ENCODE results near the gene BTBD10. TPM values are rescaled to one million over a fixed set of nuclear protein-coding genes. Genes with fewer than 3 reads are reported as not detected.

The BTBD10 gene
- total and polyA plus RNA-seq, 2 experiments from 2014 or later = 20.2 to 30.1 TPM

DNA sequence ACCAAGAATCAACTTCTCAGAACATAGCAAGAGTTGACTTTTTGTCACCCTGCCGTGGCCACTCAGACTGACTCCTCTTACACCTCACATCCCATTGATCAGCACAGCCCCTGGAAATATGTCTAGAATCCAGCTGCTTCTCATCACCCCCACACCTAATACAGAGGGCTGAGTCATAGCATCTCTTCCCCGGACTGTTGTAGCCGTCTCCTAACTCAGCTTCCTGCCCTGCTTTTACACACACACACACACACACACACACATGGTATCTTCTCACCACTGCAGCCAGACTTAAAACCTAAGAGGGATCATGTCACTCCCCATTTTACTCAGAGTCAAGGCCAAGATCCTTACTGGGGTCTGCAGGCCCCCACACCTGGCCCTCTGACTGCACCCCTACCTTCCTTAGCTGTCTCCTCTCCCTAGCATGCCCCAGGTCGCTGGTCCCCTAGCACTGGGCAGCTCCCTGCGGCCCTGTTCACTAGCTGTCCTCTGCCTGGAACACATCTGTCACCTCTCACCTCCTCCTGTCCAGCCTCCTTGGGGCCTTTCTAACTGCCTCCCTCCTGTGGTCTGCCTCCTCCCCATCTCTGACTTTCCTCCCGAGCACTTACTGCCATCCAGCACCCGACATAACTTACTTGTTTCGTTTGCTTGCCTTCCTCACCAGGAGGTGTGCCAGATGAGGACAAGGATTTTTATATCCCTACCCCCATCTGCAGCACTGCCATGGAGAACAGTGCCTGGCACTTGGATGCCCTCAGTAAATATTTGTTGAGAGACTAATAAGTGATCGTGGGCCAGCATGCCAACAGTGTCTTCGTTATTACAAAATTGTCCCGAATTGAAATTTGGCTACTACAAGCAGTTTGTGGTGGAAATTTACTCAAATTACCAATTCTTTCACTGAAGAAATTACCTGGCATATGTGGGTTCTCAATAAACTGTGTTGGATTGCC, 123.5 kb downstream of the BTBD10 start (continued):
- no peak for TF ChIP-seq EZH2phosphoT487 (IDR thresholded peaks at IDR 0.05; ENCODE audit: unreplicated experiment)

DNA sequence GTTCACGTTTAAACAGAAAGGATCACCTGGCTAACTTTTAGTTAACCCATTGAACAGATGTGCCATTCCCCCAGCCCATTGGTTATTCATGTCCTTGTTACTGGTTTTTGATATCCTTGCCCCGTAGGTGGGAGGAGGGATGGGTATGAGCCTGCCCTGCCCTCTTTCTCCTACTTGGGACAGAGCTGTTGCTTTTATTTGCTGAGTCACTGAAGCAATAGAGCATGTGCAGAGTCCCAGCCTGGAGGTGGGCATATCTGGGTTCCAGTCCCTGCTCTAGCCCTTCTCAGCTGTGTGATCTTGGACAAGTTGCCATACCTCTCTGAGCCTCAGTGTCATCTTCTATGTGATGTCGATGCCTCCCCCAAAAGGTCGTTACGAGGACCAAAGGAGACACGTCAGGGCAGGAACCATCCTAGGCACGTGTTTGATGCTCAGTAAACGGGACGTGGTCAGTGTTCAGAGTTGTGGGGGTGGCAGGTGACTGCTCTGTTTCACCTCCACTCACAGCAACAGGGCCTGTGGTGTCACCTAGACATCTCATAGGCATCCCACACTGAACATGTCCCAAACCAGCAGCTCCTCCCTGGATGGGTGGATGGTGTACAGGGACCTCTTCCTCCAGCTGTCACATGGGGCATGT, 124.5 kb downstream of the BTBD10 start:
- H3K27ac ChIP-seq (ENCODE audit: low read depth) = no peak overlapping the region
- H4K20me1 ChIP-seq (replicated peaks; ENCODE audit: insufficient read depth) = no peaks in the 10 kb centered on the region
- Mint-ChIP-seq H3K9me3 (peaks cover 11% of the 10 kb centered on the region; the same call in 2 of the 3 replicates), H3K4me1 (peaks cover 8% of the 10 kb centered on the region; the same call in 2 of the 3 replicates), H3K36me3 (ENCODE audit: low read depth) (no peaks in the 10 kb centered on the region), H3K27ac (0 out of 2 replicates have a peak overlapping the region, but pooled peaks have one; percentile 26), H3K4me3 (no peak overlapping the region), H3K27me3 (ENCODE audit: insufficient read depth, low read depth, poor library complexity) (peaks cover 5% of the 10 kb centered on the region)
- no peak overlapping the region for H3K4me2 ChIP-seq
- H2AFZ ChIP-seq = no peak overlapping the region; the same call in 1 of the 2 replicates
- no peaks in the 10 kb centered on the region for H3K4me1 ChIP-seq (ENCODE audit: insufficient read depth)
- no peaks in the 10 kb centered on the region for H3K9me2 ChIP-seq (ENCODE audit: insufficient read depth)
- DNase-seq (ENCODE audit: low spot score) (no peak), ATAC-seq (no peak)
- H3F3A ChIP-seq (replicated peaks; ENCODE audit: low read depth) = no peaks in the 10 kb centered on the region
- no peaks in the 10 kb centered on the region for H3K79me2 ChIP-seq (replicated peaks; ENCODE audit: insufficient read depth)
- H3K4me3 ChIP-seq = no peak overlapping the region
- no peaks in the 10 kb centered on the region for H3K36me3 ChIP-seq (ENCODE audit: insufficient read depth)
- TF ChIP-seq EZH2phosphoT487 (IDR thresholded peaks at IDR 0.05; ENCODE audit: unreplicated experiment) = no peak
- TF ChIP-seq EZH2 (IDR thresholded peaks at IDR 0.05; ENCODE audit: low read depth, unreplicated experiment) = no peak
- no peak for TF ChIP-seq ZNF331 (CRISPR knock-in tag; IDR thresholded peaks at IDR 0.05; ENCODE audit: low read depth)
- no peak for TF ChIP-seq STAT1 (IDR thresholded peaks at IDR 0.05; ENCODE audit: unreplicated experiment)
- TF ChIP-seq CREB1 (CRISPR knock-in tag; IDR thresholded peaks at IDR 0.05; ENCODE audit: low read depth) = no peak
- TF ChIP-seq, protein P1, sequence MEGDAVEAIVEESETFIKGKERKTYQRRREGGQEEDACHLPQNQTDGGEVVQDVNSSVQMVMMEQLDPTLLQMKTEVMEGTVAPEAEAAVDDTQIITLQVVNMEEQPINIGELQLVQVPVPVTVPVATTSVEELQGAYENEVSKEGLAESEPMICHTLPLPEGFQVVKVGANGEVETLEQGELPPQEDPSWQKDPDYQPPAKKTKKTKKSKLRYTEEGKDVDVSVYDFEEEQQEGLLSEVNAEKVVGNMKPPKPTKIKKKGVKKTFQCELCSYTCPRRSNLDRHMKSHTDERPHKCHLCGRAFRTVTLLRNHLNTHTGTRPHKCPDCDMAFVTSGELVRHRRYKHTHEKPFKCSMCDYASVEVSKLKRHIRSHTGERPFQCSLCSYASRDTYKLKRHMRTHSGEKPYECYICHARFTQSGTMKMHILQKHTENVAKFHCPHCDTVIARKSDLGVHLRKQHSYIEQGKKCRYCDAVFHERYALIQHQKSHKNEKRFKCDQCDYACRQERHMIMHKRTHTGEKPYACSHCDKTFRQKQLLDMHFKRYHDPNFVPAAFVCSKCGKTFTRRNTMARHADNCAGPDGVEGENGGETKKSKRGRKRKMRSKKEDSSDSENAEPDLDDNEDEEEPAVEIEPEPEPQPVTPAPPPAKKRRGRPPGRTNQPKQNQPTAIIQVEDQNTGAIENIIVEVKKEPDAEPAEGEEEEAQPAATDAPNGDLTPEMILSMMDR (conservative IDR thresholded peaks at IDR 0.05; ENCODE audit: low read depth in 2 of 2) = no peak
- TF ChIP-seq, protein P2, sequence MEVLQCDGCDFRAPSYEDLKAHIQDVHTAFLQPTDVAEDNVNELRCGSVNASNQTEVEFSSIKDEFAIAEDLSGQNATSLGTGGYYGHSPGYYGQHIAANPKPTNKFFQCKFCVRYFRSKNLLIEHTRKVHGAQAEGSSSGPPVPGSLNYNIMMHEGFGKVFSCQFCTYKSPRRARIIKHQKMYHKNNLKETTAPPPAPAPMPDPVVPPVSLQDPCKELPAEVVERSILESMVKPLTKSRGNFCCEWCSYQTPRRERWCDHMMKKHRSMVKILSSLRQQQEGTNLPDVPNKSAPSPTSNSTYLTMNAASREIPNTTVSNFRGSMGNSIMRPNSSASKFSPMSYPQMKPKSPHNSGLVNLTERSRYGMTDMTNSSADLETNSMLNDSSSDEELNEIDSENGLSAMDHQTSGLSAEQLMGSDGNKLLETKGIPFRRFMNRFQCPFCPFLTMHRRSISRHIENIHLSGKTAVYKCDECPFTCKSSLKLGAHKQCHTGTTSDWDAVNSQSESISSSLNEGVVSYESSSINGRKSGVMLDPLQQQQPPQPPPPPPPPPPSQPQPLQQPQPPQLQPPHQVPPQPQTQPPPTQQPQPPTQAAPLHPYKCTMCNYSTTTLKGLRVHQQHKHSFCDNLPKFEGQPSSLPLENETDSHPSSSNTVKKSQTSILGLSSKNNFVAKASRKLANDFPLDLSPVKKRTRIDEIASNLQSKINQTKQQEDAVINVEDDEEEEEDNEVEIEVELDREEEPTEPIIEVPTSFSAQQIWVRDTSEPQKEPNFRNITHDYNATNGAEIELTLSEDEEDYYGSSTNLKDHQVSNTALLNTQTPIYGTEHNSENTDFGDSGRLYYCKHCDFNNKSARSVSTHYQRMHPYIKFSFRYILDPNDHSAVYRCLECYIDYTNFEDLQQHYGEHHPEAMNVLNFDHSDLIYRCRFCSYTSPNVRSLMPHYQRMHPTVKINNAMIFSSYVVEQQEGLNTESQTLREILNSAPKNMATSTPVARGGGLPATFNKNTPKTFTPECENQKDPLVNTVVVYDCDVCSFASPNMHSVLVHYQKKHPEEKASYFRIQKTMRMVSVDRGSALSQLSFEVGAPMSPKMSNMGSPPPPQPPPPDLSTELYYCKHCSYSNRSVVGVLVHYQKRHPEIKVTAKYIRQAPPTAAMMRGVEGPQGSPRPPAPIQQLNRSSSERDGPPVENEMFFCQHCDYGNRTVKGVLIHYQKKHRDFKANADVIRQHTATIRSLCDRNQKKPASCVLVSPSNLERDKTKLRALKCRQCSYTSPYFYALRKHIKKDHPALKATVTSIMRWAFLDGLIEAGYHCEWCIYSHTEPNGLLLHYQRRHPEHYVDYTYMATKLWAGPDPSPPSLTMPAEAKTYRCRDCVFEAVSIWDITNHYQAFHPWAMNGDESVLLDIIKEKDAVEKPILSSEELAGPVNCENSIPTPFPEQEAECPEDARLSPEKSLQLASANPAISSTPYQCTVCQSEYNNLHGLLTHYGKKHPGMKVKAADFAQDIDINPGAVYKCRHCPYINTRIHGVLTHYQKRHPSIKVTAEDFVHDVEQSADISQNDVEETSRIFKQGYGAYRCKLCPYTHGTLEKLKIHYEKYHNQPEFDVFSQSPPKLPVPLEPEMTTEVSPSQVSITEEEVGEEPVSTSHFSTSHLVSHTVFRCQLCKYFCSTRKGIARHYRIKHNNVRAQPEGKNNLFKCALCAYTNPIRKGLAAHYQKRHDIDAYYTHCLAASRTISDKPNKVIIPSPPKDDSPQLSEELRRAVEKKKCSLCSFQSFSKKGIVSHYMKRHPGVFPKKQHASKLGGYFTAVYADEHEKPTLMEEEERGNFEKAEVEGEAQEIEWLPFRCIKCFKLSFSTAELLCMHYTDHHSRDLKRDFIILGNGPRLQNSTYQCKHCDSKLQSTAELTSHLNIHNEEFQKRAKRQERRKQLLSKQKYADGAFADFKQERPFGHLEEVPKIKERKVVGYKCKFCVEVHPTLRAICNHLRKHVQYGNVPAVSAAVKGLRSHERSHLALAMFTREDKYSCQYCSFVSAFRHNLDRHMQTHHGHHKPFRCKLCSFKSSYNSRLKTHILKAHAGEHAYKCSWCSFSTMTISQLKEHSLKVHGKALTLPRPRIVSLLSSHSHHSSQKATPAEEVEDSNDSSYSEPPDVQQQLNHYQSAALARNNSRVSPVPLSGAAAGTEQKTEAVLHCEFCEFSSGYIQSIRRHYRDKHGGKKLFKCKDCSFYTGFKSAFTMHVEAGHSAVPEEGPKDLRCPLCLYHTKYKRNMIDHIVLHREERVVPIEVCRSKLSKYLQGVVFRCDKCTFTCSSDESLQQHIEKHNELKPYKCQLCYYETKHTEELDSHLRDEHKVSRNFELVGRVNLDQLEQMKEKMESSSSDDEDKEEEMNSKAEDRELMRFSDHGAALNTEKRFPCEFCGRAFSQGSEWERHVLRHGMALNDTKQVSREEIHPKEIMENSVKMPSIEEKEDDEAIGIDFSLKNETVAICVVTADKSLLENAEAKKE (CRISPR knock-in tag; IDR thresholded peaks at IDR 0.05) = no peak
- no peak for TF ChIP-seq ZNF114 (CRISPR knock-in tag; IDR thresholded peaks at IDR 0.05)
- no peak for TF ChIP-seq POLR2AphosphoS5 (IDR thresholded peaks at IDR 0.05; ENCODE audit: low read depth)
- TF ChIP-seq, protein P3, sequence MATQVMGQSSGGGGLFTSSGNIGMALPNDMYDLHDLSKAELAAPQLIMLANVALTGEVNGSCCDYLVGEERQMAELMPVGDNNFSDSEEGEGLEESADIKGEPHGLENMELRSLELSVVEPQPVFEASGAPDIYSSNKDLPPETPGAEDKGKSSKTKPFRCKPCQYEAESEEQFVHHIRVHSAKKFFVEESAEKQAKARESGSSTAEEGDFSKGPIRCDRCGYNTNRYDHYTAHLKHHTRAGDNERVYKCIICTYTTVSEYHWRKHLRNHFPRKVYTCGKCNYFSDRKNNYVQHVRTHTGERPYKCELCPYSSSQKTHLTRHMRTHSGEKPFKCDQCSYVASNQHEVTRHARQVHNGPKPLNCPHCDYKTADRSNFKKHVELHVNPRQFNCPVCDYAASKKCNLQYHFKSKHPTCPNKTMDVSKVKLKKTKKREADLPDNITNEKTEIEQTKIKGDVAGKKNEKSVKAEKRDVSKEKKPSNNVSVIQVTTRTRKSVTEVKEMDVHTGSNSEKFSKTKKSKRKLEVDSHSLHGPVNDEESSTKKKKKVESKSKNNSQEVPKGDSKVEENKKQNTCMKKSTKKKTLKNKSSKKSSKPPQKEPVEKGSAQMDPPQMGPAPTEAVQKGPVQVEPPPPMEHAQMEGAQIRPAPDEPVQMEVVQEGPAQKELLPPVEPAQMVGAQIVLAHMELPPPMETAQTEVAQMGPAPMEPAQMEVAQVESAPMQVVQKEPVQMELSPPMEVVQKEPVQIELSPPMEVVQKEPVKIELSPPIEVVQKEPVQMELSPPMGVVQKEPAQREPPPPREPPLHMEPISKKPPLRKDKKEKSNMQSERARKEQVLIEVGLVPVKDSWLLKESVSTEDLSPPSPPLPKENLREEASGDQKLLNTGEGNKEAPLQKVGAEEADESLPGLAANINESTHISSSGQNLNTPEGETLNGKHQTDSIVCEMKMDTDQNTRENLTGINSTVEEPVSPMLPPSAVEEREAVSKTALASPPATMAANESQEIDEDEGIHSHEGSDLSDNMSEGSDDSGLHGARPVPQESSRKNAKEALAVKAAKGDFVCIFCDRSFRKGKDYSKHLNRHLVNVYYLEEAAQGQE (IDR thresholded peaks at IDR 0.05; ENCODE audit: unreplicated experiment) = no peak
- H3K27me3 ChIP-seq (ENCODE audit: insufficient read depth) = no peaks in the 10 kb centered on the region
